GM13976 (cell line): ENCODE data around the gene LHFPL4.
"Not testable (repeated sequence)": the region's sequence is repeated elsewhere in the genome, so short reads cannot be mapped to it uniquely, and the experiment has no call there.

ENCODE experiments used
- DNase-seq: peaks from one replicate; pipeline ENCODE4 v3.0.0; 2012; ENCODE audit warnings: low spot score
- CTCF ChIP-seq: IDR thresholded peaks from 2 replicates; pipeline ENCODE4 v1.5.1; 2012; ENCODE audit warnings: borderline replicate concordance, mild to moderate bottlenecking; ENCODE audit not compliant: insufficient read depth; ENCODE audit errors: extremely low read depth, missing control alignments, control extremely low read depth
- in situ Hi-C: fragments of 300-500 bp; cut with MboI; formaldehyde crosslinking; loops from one replicate; pipeline ENCODE4 v1.12.0; 2022; ENCODE audit warnings: low sequenced_read_pairs, mixed read lengths, inconsistent platforms; ENCODE audit not compliant: unreplicated experiment

Gene LHFPL4

GRCh38 chr3:9563851-9564250 lies 10.2 kb upstream of the LHFPL4 start:
- in situ Hi-C loops: no loop called here
- no peak for TF ChIP-seq CTCF
- DNase-seq: no peak

GRCh38 chr3:9560056-9560455 lies 6.4 kb upstream of the LHFPL4 start:
- DNase-seq, in situ Hi-C loops: not testable (repeated sequence)

- no peak for DNase-seq
- TF ChIP-seq CTCF: no peak
- in situ Hi-C loops: no loop called here
Observed at GRCh38 chr3:9553948-9554513, 409 bp upstream of the LHFPL4 start.

- peak; percentile 65 for DNase-seq
- in situ Hi-C loops: no loop called here
- TF ChIP-seq CTCF: no peak
Observed at GRCh38 chr3:9552252-9552999, 1.2 kb downstream of the LHFPL4 start.

GRCh38 chr3:9550999-9551398 lies 2.6 kb downstream of the LHFPL4 start:
- no peak for DNase-seq
- in situ Hi-C loops: no loop called here
- TF ChIP-seq CTCF: no peak

GRCh38 chr3:9549600-9549999 lies 4.0 kb downstream of the LHFPL4 start:
- no peak for DNase-seq
- in situ Hi-C loops: no loop called here
- TF ChIP-seq CTCF: no peak

- no peak for DNase-seq
- no peak for TF ChIP-seq CTCF
- in situ Hi-C loops: no loop called here
Observed at GRCh38 chr3:9548991-9549390, 4.6 kb downstream of the LHFPL4 start.
